GM12874 (cell line): ENCODE measurements around the gene SPSB1.

ENCODE experiments used
- TF ChIP-seq, protein P1 (sequence below): IDR thresholded peaks from 2 replicates; pipeline ENCODE4 v1.5.1; 2011; ENCODE audit warnings: low read depth, mild to moderate bottlenecking, control low read depth, low read length, moderate library complexity; ENCODE audit not compliant: insufficient read depth

The SPSB1 gene

DNA sequence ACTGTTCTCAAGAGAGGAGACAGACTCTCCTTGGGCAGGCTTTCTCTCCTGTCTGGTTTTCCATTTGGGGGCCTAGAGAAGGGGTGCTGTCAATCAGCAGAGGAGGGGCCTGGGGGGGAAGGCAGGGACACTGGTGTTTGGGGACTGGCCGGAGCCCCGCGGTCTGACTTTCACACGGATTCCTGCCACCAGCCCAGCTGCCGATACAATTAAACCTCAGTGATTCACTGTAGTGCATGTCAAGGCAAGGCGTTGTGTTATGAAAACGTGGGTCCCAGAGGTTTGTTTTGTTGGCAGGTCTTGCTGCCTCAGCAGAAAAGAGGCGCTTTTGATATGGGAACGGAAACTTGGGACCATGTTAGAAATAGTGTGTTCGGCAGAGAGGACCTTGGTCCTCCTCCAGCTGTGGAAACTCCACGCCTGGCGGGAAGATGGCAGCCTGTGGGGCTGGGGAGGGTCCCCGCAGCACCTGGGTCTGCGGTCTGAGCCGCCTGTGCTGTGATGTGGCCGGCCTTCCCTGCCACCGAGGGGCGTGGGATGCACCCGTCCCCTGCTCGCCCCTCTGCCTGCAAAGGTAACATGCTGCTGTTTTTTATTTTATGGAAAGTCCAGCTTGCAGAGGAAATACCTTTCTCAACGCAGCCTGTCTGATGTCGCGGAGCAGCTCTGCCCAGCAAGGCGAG is 47.6 kb downstream of the SPSB1 start:
- TF ChIP-seq, protein P1, sequence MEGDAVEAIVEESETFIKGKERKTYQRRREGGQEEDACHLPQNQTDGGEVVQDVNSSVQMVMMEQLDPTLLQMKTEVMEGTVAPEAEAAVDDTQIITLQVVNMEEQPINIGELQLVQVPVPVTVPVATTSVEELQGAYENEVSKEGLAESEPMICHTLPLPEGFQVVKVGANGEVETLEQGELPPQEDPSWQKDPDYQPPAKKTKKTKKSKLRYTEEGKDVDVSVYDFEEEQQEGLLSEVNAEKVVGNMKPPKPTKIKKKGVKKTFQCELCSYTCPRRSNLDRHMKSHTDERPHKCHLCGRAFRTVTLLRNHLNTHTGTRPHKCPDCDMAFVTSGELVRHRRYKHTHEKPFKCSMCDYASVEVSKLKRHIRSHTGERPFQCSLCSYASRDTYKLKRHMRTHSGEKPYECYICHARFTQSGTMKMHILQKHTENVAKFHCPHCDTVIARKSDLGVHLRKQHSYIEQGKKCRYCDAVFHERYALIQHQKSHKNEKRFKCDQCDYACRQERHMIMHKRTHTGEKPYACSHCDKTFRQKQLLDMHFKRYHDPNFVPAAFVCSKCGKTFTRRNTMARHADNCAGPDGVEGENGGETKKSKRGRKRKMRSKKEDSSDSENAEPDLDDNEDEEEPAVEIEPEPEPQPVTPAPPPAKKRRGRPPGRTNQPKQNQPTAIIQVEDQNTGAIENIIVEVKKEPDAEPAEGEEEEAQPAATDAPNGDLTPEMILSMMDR: no peak

DNA sequence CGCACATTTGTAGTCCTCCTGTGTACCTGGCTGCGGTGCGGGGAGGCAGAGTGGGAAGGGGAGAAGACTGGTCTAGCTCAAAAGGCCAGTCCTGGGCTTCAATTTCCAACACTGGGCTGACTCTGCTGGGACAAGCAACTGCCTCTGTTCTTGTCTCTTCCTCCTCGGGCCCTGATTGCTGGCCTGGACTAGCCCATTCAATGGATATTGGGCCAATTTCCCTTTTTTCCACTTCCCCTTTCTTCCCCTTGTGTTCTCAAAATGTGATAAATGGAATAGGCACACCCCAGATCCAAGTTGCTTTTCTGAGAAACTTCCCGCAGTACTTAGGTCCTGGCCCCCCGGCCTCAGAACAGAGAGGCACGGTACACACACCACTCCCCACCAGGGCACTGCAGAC is 48.2 kb downstream of the SPSB1 start:
- TF ChIP-seq, protein P1: no peak

GRCh38 chr1:9341301-9341845 is 48.7 kb downstream of the SPSB1 start:
- TF ChIP-seq, protein P1: no peak

DNA sequence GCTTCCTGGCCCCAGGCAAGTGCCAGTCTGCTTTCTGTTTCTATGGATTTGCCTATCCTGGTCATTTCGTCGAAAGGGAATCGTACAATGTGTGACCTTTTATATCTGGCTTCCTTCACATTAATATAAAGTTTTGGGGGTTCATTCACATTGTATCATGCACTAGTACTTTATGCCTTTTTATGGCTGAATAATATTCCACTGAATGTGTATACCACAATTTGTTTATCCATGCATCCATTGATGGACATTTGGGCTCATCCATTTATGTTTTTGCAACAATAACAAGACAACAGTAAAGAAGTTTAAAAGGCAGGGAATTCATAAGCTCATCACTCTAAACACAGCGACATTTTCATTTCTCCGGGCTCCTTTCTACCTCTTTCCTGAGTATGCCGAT is 50.6 kb downstream of the SPSB1 start:
- TF ChIP-seq, protein P1: no peak

DNA sequence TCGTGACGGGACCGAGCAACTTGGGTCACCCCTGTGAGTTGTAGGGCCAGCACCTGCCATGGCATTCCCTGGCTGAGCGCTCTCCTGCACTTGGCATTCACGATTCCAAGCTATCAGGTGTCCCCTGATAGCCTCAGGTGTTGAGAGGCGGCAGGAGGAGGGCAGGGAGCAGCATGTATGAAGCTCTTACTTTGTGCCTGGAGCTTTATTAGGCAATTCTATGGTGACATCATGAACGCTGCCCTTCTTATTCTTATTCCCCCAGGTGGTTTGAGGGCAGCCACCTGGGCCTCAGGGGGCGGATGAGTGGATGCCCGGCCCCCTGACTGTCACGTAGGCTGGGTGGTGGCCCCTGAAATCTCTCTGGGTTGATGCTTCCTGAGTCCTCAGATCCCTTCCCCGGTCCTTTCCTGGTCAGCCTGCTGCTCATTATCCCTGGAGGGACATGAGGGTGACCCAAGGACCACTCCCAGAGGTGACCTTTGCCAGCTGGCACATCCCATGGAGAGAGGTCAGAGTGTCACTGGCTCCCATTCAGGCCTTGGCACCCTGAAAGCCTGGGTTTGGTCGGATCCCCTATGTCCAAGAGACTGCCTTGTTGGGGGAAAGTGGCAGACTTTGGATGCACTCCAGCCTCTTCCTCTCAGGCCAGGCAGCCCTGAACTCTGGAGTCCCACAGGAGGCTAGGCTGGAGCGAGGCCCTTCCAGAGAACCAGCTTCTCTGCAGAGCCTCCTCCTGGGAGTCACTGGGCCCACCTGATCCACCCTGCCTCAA is 51.9 kb downstream of the SPSB1 start:
- TF ChIP-seq, protein P1: no peak

DNA sequence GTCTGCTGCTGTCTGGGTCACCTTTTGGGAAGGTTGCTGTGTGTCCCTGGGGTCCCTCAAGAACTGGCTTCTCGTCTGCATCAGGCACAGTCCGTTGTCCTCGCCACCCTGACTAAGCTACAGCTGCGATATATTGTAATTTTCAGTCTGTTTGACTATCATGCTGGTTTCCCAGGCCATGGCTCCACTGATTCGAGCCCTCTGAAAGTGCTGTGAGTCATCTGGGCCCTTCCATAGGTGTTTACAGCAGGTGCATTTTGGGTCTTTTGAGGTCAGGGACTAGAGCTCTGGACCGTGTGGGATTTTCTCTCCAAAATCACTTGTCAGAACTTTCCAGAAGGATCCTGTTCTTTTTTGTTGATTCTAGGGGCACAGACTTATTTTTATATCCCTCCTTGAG is 52.8 kb downstream of the SPSB1 start:
- TF ChIP-seq, protein P1: no peak

DNA sequence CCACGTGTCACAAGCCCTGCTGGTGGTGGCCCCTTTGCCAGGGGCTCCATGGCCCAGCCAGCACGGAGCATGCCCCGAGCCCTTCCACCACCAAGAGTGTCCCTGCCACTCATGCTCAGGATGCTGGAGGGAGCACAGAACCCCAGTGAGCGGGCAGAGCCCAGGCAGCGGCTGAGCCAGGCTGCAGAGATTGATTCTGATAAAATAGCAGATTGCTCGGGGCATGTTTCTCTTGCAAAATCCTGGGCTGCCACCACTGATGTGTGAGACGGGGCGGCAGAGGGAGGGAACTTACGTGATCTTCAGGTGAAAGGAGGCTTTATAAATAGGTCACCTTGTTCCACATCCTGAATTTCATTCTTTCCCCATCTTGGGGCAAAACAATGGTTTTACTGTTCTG is 53.2 kb downstream of the SPSB1 start:
- TF ChIP-seq, protein P1: no peak
